GM21737 (cell line): ENCODE results near the gene PACS2.

ENCODE experiments used
- ATAC-seq: cut with Tn5 transposase; IDR thresholded peaks from one replicate; pipeline ENCODE4 v1.9.1; 2021; ENCODE audit warnings: mild to moderate bottlenecking, moderate library complexity; ENCODE audit not compliant: unreplicated experiment

The PACS2 gene

DNA sequence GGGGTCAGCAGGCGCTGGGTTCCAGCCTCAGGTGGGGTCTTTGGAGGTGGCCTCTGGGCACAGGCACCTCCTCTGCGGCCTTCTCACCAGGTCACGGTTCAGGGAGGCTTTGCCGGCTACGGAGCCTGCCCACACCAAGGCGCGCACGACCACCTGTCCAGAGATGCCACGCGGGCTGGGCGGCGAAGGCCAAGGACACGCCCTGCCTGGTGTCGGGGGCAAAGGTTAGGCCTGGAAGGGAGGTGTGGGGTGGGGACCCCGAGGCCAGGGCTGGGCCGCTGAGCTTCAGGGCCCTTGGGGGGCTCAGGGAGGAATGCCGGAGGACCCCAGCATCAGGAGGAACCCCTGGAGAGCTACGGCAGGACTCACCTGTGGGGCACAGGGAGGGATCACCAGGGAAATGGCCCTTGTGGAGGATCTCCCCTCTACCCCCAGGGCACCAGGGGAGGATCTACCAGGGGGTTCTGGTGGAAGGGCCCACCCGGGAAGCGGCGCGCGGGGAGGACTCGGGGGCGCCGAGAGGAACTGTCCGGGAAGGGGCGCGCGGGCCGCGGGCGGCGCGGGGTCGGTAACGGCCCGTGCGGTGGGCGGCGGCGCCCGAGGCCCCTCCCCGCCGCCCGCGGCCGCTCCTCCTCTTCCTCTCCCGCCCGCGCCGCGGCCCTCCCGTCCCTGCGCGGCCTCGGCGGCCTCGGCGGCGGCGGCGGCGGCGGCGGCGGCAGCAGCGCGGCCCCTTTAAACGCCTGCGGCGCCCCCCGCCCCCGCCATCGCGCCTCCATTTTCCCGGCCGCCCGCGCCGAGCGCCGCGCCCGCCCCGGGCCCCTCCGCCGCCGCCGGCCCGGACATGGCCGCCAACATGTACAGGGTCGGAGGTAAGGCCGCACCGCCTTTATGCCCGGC is 104.9 kb downstream of the PACS2 start, which contains the start of gene MTA1:
MTA1 (plus strand) TSS at position 633 of the 897 bp plus-strand sequence; CDS start at position 842, 209 bp downstream.
- peak; percentile 61 for ATAC-seq

GRCh38 chr14:105420101-105420973 is 105.8 kb downstream of the PACS2 start:
- no peak for ATAC-seq

- no peak for ATAC-seq
These were observed 106.6 kb downstream of the PACS2 start for GRCh38 chr14:105420974-105421674.

DNA sequence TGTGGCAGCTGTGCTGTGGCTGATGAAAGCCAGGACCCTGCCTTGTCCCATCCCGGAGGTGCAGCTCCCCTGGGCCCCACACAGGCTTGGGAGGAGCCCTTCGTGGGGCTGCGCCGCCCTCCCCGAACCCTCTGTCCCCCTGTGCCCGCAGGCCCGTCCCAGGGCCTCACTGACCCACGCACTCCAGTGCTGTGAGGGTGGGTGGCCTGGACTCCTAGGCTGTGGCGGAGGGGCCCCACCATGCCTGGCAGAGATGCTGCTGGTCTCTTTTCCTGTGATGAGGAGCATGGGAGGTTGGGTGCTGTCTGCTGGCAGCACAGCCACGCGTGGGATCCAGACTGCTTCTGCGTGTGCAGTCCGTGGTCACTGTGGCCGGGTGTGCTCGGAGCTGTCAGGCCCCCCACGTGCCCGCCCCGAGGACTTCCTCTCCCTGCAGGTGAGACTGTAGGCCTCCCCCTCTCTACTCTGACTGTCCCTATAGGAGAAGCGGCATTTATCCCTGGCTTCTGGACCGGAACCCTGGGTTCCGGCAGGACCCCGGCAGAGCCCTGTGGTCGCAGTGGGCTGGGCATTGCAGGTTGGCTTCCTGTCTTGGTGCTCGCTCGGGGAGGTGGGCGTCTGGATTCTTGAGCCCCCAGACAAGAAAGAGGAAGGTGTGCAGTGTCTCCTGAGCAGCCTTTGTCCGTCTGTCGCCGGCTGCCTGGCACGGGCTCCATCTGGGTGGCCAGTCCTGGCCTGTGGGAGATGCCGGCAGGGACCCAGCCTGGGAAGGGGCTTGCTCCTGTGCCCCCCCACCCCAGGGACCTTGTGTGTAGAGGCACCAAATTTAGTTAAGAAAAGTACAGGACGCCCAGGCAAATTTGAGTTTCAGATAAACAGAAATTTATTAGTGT is 107.4 kb downstream of the PACS2 start:
- no peak for ATAC-seq

DNA sequence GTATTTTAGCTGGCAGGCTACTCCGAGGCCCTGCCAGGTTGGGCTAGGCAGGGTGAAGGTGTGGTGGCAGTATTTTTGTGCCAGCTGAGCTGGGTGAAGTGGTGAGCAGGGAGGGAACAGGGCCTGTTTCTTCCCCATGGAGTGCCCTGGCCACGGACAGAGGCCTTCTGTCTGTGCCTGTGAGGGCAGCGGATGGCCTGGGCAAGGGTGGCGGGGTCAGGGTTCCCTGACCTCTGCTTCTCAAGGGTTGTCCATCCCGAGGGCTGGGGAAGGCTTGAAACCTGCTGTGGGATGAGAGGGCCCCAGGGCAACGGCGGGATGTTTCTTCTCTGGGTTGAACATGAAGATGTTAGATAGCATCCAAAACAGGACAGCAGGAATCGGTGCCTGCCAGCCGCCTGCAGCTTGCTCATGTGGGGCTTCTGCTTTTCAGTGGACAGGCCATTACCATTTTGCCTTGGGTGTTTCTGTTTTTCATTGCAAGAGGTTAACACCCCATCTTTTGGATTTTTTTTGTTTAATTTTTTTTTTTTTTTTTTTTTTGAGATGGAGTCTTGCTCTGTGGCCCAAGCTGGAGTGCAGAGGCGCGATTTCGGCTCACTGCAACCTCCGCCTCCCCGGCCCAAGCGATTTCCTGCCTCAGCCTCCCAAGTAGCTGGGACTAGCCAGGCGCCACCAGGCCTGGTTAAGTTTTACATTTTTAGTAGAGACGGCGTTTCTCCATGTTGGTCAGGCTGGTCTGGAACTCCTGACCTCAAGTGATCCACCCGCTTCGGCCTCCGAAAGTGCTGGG is 108.3 kb downstream of the PACS2 start:
- no peak for ATAC-seq

- ATAC-seq = no peak
These were observed 109.1 kb downstream of the PACS2 start for GRCh38 chr14:105423488-105424195.

GRCh38 chr14:105424861-105425260 is 110.3 kb downstream of the PACS2 start:
- no peak for ATAC-seq

GRCh38 chr14:105425823-105426247 is 111.3 kb downstream of the PACS2 start:
- ATAC-seq = no peak

DNA sequence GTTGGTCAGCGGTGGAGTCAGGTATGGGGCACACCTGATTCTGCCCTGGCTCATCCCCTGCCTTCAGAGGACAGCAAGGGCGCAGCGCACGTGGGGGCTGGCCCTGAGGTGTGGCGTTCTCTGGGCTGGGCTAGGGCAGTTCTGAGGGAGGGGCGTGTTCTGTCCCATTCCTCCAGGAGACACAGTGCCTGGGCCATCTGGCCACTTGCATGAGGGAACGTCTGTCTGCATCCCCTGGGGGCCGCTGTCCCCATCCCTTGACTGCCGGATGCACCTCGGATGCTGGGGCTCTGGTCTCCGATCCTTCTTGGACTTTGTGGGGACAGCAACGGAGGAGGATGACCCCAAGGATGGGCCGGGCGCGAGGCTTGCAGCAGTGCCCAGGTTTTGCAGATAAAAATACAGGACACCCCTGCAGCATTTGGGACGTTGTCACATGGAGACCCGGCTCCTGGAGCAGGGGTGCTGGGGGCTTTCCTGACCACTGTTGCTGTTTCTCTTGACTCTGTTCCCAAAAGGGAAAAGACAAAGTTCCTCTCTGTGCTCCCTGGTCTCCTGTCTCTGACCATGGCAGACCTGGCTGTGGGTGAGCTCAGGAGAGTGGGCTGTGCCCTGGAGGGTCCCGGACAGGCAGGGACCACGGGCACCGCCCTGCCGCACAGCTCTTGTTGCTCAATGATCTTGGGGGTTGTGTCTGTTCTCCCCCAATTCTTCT is 112.0 kb downstream of the PACS2 start:
- ATAC-seq = no peak

- ATAC-seq = no peak
These were observed 112.9 kb downstream of the PACS2 start for GRCh38 chr14:105427412-105427811.

GRCh38 chr14:105427936-105428485 is 113.5 kb downstream of the PACS2 start:
- ATAC-seq = no peak

DNA sequence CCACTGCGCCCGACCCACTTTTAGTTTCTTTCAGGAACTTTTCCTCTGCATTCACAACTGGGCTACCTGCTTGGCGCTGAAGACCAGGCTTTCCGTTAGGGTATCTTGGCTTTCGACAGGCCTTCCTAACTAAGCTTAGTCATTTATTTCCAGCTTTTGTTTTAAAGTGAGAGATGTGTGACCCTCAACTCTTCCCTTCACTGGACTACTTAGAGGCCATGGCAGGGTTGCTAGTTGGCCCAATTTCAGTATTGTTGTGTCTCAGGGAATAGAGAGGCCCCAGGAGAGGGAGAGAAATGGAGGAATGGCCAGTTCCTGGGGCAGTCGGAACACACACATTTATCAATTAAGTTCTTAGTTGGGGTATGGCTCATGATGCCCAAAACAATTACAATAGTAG is 115.5 kb downstream of the PACS2 start:
- no peak for ATAC-seq

DNA sequence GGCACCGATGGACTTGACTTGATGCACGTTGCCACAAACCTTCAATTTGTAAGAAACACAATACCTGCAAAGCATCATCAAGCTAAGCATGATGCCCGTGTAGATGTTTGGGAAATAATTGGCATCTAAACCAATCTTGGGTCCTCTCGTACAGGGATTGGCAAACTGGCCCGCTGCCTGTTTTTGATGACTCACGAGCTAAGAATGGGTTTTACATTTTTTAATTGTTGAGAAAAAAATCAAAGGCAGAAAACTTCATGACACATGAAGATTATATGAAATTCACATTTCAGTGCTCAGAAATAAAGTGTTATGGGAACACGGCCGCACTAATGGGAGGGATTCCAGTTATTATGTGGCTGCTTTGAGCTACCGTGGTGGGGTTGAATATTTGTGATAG is 116.0 kb downstream of the PACS2 start:
- ATAC-seq = no peak

GRCh38 chr14:105431256-105431655 is 116.7 kb downstream of the PACS2 start:
- no peak for ATAC-seq

GRCh38 chr14:105432657-105433056 is 118.1 kb downstream of the PACS2 start:
- ATAC-seq = no peak

- ATAC-seq = no peak
These were observed 118.6 kb downstream of the PACS2 start for GRCh38 chr14:105433161-105433605.

DNA sequence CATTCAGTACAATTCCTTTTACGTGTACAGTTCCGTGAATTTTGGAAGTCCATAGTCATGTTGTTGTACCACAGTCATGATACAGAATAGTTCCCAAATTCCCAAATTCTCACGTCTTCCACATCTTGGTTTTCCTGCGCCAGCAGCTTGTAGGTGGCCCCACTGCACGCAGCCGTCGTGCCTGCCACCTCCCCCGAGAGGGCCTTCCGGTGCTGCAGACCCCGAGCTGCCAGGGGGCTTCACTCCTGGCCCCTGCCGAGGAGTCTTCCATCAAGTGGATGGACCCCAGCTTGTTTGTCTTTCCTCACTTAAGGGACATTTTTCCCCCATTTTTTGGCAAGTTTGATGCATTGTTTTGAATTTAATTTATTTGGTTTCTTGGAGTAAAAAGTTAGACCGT is 121.9 kb downstream of the PACS2 start:
- ATAC-seq = no peak
